GM18868 (cell line): ENCODE results near the gene IFNLR1.

Experiments used
- ATAC-seq: cut with Tn5 transposase; IDR thresholded peaks from one replicate; pipeline ENCODE4 v1.9.1; 2021; ENCODE audit warnings: mild to moderate bottlenecking, moderate library complexity; ENCODE audit not compliant: unreplicated experiment

IFNLR1 gene

DNA sequence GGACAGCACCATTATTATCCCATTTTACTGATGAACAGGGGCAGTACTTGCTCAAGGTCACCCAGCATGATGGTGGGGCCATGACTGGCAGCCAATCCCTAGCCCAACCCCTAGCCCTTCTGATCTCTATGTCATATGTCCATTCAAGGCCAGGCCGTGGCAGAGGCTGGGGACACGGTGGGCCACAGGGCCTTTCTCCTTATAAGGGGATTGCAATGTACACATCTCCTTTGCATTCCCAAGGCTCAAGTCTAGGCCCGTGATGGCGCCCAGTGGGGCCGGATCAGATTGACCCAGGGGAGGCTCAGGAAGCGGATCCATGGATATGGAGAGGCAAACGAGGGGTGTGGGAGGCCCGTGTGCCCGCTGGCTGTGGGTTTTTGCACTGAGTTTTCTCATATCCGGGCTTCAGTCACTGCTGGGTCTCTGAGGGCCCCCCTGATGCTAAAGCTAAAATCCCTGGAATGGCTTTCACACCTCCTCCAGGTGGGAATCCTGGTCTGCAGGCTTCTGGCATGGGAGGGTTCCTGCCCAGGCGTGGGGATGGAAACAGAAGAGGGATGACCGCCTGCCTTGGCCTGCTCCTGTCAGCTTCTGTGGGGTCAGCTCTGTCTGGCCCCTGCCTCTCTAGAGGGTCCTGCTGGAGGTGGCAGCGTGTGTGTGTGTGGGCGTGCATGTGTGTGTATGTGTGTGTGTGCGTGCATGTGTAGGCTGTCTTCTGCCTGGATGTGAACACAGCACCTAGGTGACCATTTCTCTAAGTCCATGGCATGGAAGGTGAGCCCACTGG, 77.2 kb downstream of the IFNLR1 start:
- ATAC-seq = no peak

DNA sequence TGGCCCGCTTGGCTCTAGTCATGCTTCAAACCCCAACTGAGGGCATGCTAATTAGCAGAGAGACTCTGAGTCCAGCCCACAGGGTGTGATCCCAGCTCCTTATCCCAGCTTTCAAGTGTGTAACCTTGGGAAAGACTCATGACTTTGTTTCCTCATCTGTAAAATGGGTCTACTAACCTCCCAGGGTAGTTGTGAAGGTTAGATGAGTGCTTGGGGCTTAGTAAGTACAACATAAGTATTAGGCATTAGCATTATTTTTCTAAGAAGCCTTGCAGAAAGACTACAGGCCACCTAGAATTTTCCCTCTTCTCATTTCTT, 78.0 kb downstream of the IFNLR1 start:
- ATAC-seq = no peak

DNA sequence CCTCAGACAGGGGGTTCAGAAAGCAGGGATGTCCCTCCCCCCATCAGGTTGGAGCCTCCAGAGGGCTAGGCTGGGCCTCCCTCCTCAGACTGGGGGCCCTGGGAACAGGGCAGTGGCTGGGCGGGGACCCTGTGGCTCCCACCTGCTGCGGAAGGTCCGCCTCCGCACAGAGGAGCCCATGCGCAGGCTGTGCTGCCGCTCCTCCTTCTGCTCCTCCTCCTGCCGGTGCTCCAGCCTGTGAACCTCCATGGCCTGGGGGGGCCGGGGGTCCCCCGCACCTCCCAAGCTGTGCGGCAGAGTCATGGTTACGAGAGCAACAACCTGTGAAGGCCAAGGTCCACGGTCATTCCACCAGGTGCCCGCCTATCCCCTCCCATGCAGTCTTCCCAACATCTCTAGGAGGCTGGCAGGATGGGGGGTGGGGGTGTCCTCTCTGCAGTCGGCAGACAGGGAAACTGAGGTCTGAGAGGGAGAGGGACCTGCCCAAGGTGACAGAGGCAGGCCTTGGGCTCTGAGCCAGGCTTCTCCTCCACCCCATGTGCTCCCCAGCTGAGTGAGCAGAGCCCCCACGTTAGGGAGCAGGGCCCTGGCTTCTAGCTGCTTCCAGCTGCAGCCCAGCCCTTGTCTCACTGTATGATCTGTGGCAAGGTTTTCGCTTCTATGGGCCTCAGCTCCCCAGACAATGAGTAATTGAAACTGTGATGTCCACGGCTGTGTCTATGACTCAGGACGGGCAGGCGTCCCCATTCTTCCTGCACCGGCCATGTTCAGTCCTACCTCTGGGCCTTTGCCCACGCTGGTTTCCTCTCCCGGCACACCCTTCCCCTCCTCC, 78.5 kb downstream of the IFNLR1 start:
- no peak for ATAC-seq

DNA sequence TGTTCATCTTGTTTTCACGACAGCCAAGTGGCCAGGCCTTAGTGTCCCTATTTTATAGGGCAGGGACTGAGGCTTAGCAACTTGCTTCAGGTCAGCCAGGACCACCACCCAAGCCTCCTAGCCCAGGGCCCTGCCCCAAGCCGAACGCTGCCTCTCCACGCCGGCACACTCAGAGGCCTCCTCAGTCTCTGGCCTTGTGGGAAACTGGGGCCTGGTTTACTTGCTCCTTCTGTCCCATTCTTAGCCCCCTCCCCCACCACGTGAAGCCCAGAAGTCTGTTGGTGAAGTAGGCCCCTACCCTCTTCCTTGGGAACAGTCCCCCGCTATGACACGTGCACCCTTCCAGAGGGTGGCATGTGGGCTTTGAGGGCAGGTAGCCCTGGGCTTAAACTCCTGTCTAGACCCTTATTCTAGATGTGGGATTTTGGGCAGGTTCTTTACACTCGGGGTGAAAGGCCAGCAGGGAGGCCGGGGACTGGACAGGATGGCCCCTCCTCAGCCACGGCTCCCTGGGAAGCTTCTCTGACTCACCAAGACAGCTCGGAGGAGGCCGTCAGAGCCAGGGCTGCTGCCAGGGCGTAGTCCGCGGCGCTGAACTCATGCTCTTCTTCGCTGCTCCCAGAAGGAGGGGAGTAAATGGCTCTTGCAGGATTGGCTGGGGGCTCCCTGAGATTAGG, 79.5 kb downstream of the IFNLR1 start:
- no peak for ATAC-seq

DNA sequence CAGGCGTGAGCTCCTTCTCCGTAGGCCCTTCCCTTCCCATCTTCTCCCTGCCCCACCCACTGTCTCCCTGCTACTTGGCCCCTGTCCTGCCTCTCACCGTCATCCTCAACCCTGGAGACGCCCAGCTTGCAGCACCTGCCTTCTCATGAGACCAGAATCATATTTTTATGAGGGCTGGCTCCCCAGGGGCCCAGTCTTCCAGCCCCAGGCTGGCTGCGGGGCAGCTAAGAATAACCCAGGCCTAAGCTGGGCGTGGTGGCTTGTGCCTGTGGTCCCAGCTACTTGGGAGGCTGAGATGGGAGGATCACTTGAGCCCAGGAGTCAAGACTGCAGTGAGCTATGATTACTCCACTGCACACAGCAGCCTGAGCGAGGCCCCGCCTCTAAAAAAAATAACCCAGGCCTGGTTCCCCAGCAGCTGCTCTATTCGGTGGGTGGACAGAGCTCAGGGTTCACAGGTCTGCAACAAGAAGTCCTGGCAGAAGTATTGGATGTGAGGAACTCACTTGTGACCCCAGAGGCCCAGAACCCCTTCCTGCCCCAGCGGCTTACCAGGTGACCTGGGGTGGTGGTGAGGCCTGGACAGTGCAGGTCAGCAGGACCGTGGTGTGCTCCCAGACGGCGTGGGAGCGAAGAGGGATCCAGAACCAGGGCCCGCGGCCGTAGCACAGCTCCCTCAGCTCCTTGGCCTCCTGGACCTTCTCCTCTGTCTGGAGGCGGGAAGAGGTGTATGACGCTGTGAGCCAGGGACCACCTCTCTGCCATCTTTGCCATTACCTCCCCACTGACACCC, 81.5 kb downstream of the IFNLR1 start:
- no peak for ATAC-seq

DNA sequence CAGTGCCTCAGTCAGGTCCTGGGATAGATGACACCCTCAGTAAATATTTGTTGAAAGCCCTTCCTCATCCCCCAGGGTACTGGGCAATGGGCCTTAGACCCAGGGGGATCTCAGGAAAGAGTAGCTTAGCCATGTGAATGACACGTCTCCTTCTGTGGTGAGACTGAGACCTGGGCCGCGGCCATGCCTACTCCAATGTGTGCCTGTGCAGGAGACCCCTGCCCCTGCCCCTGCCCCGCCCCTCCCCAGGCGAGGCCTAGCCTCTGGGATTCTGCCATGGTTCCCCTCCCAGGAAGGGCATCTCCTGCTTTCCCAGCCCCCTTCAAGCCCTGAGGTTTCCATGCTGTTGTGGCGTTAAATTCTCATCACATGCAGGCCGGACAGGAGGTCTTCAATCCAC, 82.2 kb downstream of the IFNLR1 start:
- no peak for ATAC-seq
